Stimulated activated CD4-positive, alpha-beta T cell treated with anti-CD3 and anti-CD28 coated beads, Interleukin-1b, Interleukin-23, amount 100 ng/mL, for 1 hour (primary cell): ENCODE results near the gene PRR18.

Source experiments
- DNase-seq, 2 donors: peaks; one replicate each; pipeline ENCODE4 v3.0.0-alpha.2; 2020; ENCODE audit warnings: low read depth in 2 of 2

PRR18 gene

DNA sequence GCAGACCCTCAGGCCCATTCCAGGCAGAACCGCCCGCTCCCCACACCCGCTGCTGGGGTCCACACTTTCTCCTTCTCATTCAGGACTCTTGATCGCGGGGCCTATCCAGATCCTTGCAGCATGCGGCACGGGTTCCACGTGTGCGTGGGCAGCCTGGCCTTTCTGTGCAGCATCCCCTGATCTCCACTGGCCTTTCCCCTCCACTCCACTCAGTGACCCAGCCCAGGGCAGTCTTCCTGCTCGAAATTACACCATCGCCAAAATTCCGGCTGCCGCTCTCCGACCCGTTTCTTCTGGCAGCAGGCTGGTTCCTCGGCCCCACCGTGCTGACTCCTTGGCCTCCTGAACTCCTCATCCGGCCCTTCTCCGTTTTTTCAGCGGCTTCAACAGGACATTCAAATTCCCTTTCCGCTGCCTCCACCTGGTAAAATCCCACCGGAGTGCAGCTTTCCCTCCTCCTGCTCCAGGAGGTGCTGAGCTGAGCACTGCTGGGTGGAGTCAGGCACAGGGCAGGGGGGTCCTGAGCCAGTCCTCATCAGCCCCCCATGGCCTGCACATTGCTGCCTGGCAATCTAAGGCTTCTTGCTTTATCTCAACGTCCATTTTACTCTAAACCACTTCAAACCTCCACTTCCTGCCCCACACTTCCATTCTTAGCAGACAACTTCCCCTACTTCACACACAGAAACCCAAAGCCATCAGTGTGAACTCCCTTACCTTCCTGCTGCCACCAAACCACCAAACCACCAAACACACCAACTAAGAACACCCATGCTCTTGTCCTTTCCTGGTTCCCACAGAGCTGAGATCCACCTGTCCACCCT is 25.2 kb upstream of the PRR18 start:
- no peak for DNase-seq

DNA sequence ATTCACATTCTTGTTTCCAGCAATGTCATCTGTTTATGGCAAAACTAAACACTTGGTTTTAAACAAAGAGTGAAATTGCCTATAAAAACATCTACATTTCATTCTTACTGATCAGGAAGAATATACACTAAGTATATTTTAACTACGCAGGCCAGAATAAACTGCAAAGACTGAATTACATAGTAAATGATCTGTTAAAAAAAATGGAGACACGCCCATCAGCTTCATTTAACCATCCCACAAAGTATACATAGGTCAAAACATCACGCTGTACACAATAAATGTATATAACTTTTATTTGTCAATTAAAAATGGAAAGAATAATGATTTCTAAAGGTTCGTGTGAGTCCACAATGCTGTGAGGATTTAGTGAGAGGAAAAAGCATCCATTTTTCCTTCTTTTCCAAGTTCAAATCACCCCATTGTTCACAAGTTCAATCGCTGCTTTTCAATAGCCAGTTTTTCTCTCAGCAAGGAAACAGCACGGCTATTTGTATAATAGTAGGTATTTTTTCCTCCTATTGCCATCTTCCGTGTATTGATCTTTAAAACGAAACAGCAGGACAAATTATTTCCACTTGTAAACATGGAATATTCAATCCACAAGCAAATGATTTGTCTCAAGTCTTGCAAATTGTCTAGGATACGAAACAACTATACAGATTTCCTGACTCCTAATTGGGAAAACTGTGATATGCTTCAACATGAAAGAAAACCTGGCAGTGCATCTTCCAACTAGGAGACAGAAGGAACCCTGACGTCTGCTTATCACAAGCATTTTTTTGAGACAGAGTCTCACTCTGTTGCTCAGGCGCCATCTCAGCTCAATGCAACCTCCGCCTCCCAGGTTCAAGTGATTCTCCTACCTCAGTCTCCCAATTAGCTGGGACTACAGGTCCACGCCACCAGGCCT is 23.6 kb upstream of the PRR18 start:
- DNase-seq = no peak

DNA sequence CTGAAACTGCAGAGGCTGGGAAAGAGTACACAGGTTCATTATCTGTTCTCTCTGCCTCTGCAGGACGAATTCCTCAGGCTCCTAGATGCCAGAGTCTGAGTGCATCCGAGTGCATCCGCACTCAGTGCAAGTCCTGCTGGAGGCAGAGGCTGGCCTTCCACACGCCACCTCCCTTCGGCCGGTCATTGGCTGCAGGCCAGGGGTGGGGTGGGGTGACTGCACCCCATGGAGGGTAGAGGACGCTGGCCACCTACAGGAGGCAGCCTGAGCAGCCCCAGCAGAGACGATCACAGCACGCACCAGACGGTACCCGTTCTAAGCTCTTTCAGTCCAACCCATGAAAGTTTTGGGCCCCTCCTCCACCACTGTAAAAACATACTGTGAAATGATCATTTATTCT is 22.4 kb upstream of the PRR18 start:
- DNase-seq = no peak

DNA sequence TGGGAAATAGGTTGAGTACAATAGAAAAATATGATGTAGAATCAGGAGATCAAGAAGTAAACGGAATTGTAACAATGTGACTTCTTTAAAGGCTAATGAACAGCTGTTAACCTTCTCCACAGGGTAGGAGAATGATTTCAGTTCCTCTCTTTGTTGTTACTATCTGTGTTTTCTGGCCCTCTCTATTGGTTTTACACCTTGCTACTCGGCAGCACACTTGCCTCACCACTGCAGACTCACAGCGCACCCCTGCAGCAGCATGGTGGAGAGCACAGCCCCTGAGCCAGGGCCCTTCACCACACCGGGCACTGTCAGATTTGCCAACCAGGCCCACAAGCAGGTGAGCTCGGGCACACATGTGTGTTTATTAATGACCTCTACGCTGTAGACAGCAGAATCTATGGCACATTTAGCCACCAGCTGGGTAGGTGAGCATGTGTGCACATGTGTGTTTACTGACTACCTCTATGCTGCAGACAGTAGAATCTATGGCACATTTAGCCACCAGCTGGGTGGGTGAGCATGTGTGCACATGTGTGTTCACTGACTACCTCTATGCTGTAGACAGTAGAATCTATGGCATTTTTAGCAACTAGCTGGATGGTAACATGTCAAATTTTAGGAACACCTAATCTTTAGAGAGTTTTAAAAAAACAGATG is 17.3 kb upstream of the PRR18 start:
- no peak for DNase-seq

DNA sequence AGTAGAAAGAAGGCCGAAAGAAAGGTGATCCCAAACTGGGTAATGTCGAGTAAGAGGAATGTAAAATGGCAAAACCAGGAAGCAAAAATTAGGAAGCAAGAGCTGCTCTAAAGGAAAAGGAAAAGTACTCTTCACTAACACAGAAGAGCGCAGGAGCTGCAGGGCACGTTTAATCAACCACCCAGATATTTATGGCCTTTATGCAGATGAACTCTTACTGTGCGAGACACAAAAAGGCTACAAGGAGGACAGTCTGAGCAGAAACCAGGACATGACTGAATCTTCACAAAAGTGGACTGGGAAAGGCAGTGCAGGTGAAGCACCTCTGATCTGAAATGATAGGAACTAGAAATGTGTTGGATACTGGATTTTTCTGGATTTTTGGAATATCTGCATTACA is 15.2 kb upstream of the PRR18 start:
- DNase-seq = no peak

DNA sequence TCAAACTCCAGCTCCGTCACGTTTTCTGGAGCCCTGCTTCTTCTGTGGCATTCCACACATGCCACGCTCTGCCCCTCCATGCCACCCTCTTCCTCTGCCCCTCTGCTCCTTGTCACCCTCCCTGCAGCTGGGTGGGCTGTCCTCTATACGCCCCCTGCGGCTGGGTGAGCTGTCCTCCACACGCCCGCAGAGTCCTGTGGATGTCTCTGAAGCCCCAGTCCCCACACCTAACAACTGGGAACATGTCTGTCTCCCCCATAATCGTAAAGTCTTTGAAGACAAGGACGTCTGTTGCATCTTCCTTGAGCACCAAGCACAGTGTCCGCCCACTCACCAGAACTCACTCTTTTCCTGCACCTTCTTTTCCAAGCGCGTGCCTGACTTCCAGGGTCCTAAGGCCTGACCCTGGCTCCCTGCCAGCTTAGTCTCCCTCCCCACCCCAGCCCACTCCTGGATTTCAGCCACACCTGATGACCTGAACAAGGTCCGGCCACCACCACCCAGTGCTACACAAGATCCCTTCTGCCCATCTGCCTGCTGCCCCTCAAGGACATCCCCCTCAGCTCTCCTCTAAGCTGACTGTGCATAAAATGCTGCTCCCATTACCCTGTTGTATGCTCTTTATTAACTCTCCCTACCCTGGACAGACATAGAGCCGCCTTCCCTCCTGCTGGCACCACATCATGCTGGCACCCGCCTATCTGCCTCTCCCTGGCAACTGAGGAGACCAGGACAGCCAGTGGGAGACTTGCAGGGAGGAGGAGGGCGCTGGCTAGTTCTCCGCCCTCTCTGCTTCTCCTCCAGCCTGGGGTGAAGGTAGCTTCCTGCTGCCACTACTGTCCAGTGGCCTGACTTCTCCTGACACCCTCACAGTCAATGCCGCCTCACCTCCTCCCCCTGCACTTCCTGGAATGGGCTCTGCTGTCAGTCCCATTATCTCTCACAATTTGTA is 10.7 kb upstream of the PRR18 start:
- DNase-seq = no peak

DNA sequence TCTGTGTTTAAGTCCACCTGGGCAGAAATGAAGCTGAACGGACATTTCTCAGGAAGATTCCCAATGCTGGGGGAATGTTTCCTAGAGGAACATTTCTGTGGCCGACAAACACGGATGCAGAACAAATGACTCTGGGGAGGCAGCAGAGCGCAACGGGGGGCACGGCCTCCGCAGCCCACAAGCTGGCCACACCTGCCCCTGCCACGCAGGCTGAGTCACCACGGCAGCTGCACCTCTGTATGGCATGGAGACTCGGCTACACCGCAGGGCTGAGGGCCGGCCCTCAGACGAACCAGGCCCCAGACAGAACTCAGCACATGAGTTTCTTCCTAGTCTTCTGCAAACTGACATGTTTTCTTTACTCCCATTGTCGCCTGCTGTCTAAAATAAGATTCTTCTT is 10.0 kb upstream of the PRR18 start:
- no peak for DNase-seq

DNA sequence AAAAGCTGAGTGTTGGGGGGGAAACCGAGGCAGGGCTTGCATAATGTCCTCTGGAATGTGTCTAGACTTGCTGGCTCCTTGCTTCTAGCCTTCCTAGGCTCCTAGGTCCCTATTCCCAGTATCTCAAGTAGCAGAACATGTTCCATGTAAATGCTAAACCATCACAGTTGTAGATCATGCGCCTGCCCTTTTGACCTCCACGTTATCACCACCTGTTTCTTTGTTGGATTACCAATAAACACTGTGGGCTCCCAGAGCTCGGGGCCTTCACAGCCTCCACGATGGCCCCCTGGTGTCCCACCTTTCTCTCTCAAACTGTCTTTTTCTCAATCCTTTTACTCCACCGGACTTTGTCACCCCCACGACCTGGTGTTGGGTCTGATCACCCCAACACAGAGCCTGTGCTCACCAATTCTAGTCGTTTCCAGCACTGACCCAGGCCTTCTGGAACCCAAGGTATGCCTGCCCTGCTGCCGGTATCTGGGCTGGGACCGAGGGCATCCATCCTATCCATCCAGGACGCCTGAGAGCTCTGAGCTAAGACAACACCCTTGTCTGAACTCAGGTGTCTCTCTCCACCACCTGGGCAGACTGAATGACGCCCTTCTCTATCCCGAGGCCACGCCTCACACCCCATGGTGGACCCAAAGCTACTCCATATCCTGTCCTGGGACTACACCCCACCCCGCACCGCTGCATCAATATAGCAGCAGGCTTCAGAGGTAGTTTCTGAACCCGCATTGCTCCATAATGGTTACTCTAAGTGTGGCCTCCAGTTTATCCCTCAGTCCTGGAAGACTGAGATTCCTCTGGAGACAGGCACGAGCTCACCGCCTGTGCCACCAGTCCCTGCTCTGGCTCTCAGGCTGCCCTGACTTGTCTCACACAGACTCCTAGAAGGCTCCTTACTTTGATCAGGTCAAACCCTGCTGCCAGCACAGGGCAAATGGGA is 9.3 kb upstream of the PRR18 start:
- DNase-seq = no peak

DNA sequence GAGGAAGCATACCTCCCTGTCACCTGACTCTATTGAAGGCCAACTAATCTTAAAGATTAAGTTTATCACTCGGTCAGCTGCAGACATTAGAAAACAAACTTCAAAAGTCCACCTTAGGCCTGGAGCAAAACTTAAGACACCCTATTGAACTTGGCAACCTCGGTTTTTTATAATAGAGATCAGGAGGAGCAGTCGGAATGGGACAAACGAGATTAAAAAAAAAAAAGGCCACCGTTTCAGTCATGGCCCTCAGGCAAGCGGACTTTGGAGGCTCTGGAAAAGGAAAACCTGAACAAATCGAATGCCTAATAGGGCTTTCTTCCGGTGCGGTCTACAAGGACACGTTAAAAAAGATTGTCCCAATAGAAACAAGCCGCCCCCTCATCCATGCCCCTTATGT is 7.2 kb upstream of the PRR18 start:
- DNase-seq = no peak

DNA sequence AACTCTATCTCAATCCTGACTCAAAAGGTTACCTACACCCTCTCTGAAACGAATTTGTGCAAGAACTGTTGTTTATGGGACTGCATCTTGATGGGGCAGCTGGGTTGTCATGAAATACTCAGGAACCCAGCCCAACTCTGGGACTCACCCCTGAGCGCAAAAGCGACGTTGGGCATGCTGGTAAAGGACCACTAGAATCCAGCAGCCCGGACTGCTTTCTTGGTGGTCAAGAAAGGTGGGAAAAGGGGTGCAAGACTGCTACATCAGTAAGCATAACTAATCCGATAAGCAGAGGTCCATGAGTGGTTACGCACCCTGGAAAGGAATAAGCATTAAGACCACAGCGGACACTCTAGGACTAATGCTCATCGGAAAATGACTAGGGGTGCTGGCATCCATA is 6.3 kb upstream of the PRR18 start:
- DNase-seq = no peak

DNA sequence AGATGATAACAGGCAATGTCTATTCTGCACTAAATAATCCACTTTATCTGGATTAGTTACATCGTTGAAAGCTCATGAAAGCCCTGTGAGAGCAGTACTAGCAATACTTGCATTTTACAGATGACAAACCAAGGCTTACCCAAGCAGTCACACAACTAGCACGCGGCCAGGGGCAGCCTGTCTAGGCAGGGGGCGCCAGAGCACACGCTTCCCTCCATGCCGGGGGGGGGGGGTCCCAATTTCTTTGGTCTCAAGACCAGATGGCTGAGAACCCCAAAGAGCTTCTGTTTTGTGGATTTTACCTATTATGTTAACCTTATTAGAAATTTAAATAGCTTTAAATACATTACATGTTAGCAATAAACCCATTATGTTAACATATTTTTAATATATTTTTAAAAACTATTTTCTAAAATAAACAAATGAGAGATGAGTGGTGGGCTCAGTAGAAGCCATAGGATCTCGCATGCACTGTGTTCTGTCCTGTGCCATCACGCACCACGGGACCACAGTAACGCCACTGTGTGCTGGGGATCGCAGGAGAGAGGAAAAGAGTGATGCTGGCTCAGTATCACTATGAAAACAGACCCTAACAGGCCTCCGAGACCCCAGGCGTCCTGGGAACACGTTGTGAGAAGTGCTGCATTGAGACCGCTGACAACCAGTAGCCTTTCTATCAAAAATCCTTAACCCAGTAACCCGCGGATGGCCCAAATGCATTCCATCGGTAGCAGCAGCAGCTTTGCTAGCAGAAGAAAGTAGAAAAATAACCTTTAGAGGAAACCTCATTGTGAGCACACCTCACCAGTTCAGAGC is 5.3 kb upstream of the PRR18 start:
- no peak for DNase-seq

DNA sequence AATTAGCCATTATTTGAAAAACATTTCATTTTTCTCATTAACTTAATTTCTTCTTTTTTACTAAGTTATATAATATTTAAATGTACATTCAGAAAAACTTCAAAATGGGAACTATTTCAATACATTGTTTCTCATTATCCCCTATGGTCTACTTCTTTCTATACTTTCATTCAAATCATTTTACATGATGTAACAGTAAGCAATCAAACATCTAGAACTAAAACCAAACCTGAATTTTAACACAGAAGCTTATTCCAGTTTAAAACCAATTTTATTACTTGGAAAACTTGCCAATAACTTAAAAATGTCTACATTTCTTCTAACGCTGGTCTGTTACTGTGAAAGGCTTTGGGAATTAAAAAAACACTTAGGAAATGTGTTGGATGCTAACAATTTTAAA is 4.6 kb upstream of the PRR18 start:
- DNase-seq = no peak

DNA sequence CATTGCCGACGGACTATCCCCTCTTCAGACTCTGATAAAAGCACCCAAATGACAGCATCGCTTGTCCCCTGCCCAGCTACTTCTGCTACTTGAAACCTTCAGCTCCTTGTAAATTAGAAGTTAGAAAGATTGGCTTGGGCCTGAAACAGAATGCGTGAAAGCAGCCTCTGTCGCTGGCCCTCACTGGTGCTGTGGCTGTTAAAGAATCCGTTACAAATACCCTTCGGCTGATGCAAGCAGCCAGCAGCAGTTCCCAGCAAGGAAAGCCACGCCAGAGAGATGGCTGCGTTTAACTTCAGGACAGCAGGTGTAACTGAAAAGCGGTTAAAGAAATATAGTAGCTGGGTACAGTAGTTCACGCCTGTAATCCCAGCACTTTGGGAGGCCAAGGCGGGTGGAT is 2.4 kb upstream of the PRR18 start:
- no peak for DNase-seq

DNA sequence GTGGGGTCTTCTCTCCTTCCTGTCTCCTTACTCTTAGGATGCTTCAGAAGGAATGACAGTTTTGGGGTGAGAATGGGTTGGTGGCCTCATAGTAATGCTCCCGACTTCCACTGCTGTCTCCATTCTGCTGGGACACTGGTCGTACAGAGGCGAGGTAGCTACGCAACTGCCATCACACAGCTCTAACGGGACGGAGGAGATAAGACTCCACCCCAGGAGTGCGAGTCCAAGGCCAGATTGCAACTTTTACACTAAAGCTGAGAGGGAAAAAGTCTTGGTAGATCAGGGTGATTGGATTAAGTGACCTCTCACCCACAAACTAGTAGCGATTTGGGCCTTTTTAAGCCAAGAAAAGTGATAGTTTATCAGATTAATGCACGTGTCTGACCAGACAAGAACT is 1.8 kb upstream of the PRR18 start:
- no peak for DNase-seq

DNA sequence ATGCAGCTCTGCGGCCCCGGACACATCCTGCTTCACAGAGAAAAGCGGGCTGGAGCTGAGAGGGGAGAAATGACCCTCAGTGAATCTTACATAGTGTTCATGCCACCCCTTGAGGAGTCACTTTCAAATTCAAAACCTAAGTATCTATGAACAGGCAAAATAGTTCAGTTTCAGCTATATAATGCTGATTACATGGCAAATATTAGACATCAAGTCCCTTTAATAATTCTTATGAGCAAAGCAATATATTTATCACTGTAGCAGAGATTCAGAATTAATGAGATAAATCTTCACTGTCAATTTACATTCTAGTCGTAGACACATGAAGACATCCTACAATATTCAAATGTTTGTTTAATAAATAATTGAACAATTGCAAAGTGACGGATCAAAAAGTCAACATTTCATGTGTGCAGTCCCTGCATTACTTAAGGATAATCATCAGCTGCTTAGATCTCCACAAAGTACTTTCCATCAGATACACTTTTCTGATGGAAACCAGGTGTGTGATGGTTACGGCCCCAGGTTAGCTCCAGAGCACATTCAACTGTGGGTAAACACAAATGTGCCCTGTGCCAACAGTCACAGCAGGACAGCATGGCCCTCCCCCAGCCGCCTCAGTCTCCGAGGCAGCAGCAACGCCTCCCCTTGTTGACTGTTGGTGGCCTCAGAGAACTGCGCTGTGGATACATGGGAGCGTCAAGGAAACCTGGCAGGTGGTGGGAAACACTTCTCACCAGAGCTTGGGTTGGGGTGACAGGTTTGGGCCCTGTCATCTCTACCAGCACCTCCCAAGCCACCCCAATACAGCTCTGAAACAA is 787 bp upstream of the PRR18 start:
- no peak for DNase-seq

DNA sequence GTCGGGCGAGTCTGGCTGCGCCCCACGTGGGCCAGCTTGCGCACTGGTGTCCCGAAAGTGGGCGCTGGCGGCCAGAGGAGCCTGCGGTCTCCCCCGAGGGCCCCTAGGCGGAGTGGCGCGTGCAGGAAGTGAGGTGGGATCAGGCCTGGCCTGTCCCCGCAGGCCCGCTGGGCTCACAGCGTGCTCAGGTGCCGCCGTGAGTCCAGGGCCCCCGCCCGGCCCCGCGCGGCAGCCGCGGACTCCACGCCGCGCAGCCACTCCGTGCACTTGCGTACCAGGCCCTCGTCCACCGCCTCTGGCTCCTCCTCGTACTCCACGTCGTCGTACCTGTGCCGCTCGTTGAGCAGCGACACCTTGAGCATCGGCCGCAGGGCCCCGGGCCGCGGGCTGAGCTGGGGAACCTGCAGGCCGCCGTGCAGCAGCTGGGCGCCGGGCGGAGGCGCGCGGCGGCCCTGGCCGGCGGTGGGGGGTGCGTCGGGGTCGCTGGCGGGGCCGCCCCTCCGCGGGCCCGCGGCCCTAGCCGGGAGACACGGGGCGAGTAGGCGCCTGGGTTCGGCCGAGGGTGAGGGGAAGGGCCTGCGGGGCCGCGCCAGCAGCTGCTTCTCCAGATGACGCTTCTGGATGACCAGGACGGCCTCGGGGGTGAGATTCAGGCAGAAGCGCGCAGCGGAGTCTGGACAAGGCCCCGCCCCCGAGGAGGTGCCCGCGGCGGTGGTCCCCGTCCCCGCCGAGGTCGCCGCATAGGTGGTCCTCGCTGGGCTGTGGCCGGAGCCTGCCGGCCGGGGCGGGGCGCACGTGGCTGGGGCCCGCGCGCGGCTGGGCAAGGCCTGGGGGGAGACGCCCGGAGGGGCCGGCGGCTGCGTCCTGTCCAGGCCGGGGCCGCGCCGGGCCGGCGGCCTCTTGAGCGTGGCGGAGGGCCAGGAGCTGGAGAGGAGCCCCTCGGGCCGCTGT is 835 bp downstream of the PRR18 start:
- no peak for DNase-seq

DNA sequence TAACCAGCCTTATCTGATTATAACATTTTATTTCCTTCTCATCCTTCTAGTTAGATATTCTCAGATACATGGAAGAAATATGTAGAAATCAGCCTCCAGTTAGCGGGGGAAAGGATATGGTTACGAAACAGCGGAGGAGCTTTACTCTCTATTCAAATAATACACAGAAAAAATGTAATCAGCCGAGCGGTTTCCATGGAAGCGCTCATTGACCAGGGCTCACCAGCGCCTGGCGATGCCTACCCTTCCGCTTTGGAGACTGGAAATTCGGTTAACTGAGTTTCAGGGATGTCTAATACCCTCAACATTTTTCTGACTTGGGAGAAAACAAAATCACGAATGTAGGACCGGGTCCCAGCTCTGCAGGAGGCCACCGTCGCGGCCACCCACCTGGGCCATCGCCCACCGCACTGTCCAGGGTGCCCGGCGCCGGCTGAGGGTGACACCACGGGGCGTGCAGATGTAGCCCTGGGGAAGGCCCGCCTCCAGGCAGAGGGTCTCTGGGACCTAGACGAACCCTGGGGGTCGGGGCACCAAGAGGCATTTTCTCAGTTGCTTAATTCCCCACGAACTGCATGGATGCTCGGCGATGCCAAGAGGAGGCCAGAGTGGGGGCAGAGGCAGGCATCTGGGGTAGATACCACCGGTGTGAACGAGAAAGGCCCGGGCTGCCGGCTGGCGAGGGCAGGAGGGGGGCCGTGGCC is 1.7 kb downstream of the PRR18 start:
- DNase-seq = no peak
